Nephron (organoid): ENCODE results near the gene NUDT7.

ENCODE experiments used
- H3K27ac Mint-ChIP-seq, 3 experiments: 2 replicates each; pipeline ENCODE4 v1.8.0; 2020; ENCODE audit warnings: mixed read lengths in 3 of 3, mild to moderate bottlenecking in 2 of 3, moderate library complexity in 1 of 3
- H3K27me3 Mint-ChIP-seq: 2 replicates; pipeline ENCODE4 v1.8.0; 2021; ENCODE audit warnings: low read depth, mild to moderate bottlenecking, moderate library complexity, mixed read lengths
- H3K36me3 Mint-ChIP-seq: 2 replicates; pipeline ENCODE4 v1.8.0; 2020; ENCODE audit warnings: low read depth, mixed read lengths
- H3K4me1 Mint-ChIP-seq: 2 replicates; pipeline ENCODE4 v1.8.0; 2020; ENCODE audit warnings: mixed read lengths
- H3K4me3 Mint-ChIP-seq, 3 experiments: 2 replicates each; pipeline ENCODE4 v1.8.0; 2020; ENCODE audit warnings: mild to moderate bottlenecking in 3 of 3, mixed read lengths in 3 of 3, moderate library complexity in 2 of 3
- H3K9me3 Mint-ChIP-seq: 2 replicates; pipeline ENCODE4 v1.8.0; 2020; ENCODE audit warnings: mixed read lengths
- CTCF ChIP-seq, 3 experiments: fragments of 200-600 bp; sonication (generic); IDR thresholded peaks; one replicate each; pipeline ENCODE4 v1.5.0; 2021; ENCODE audit warnings: antibody characterized with exemption in 3 of 3; ENCODE audit not compliant: unreplicated experiment in 3 of 3

The NUDT7 gene

GRCh38 chr16:77729951-77730350 is 7.6 kb downstream of the NUDT7 start:
- H3K9me3 Mint-ChIP-seq, result peaks cover 2% of the 10 kb centered on the region
- no peaks in the 10 kb centered on the region for H3K36me3 Mint-ChIP-seq
- H3K27ac Mint-ChIP-seq, result no peak overlapping the region
- H3K4me1 Mint-ChIP-seq, result no peaks in the 10 kb centered on the region
- no peak for TF ChIP-seq CTCF (IDR thresholded peaks at IDR 0.05; ENCODE audit: unreplicated experiment in 3 of 3)
- H3K27me3 Mint-ChIP-seq, result no peaks in the 10 kb centered on the region
- no peak overlapping the region for H3K4me3 Mint-ChIP-seq

- no peak overlapping the region for H3K27ac Mint-ChIP-seq
- no peaks in the 10 kb centered on the region for H3K36me3 Mint-ChIP-seq
- TF ChIP-seq CTCF (IDR thresholded peaks at IDR 0.05; ENCODE audit: unreplicated experiment in 3 of 3), result no peak
- H3K9me3 Mint-ChIP-seq, result peaks cover 2% of the 10 kb centered on the region
- H3K27me3 Mint-ChIP-seq, result peaks cover 1% of the 10 kb centered on the region
- no peak overlapping the region for H3K4me3 Mint-ChIP-seq
- H3K4me1 Mint-ChIP-seq, result no peaks in the 10 kb centered on the region
Observed at GRCh38 chr16:77732241-77732946, 10.1 kb downstream of the NUDT7 start.

GRCh38 chr16:77736879-77737278 is 14.6 kb downstream of the NUDT7 start:
- H3K27me3 Mint-ChIP-seq, result peaks cover 6% of the 10 kb centered on the region
- H3K9me3 Mint-ChIP-seq, result peaks cover 2% of the 10 kb centered on the region
- no peaks in the 10 kb centered on the region for H3K36me3 Mint-ChIP-seq

GRCh38 chr16:77738706-77739558 is 16.6 kb downstream of the NUDT7 start:
- H3K9me3 Mint-ChIP-seq, result peaks cover 2% of the 10 kb centered on the region
- H3K27me3 Mint-ChIP-seq, result peaks cover 11% of the 10 kb centered on the region
- H3K36me3 Mint-ChIP-seq, result no peaks in the 10 kb centered on the region
- no peaks in the 10 kb centered on the region for H3K4me1 Mint-ChIP-seq
- no peak overlapping the region for H3K27ac Mint-ChIP-seq
- no peak overlapping the region for H3K4me3 Mint-ChIP-seq
- no peak for TF ChIP-seq CTCF (IDR thresholded peaks at IDR 0.05; ENCODE audit: unreplicated experiment in 3 of 3)

More at GRCh38 chr16:77736879-77737278, 14.6 kb downstream of the NUDT7 start:
- H3K27ac Mint-ChIP-seq, result no peak overlapping the region
- TF ChIP-seq CTCF (IDR thresholded peaks at IDR 0.05; ENCODE audit: unreplicated experiment in 3 of 3), result no peak
- no peak overlapping the region for H3K4me3 Mint-ChIP-seq
- no peaks in the 10 kb centered on the region for H3K4me1 Mint-ChIP-seq

GRCh38 chr16:77739559-77739892 is 17.2 kb downstream of the NUDT7 start:
- TF ChIP-seq CTCF (IDR thresholded peaks at IDR 0.05; ENCODE audit: unreplicated experiment in 3 of 3), result no peak
- Mint-ChIP-seq H3K9me3 (peaks cover 1% of the 10 kb centered on the region), H3K36me3 (no peaks in the 10 kb centered on the region), H3K4me1 (peaks cover 5% of the 10 kb centered on the region), H3K27me3 (peaks cover 11% of the 10 kb centered on the region), H3K4me3 (no peak overlapping the region), H3K27ac (no peak overlapping the region)
